GM12878 (cell line): ENCODE data around the gene SON.

Experiments
- CTCF ChIP-seq, 3 experiments: IDR thresholded peaks in 2 of 3; conservative IDR thresholded peaks in 1 of 3; 2 replicates each; pipeline ENCODE4 v1.5.1; 2011; ENCODE audit warnings: low read depth in 3 of 3, low read length in 3 of 3, mild to moderate bottlenecking in 3 of 3, control low read depth in 2 of 3, moderate library complexity in 2 of 3, inconsistent platforms in 1 of 3, mixed read lengths in 1 of 3; ENCODE audit not compliant: control insufficient read depth in 2 of 3, insufficient read depth in 1 of 3; ENCODE audit errors: extremely low read depth in 1 of 3
- ELK1 ChIP-seq: IDR thresholded peaks from 2 replicates; pipeline ENCODE4 v1.6.1; 2012; ENCODE audit warnings: low read depth, low read length, improper control_type of control experiment
- ESRRA ChIP-seq: IDR thresholded peaks from 2 replicates; pipeline ENCODE4 v1.6.1; 2012; ENCODE audit warnings: mild to moderate bottlenecking, low read length, improper control_type of control experiment
- HCFC1 ChIP-seq: fragments of 150-350 bp; IDR thresholded peaks from 2 replicates; pipeline ENCODE4 v1.6.1; 2014; ENCODE audit warnings: low read length
- NFYA ChIP-seq: IDR thresholded peaks from 2 replicates; pipeline ENCODE4 v1.6.1; 2011; ENCODE audit warnings: low read depth, mild to moderate bottlenecking, low read length, improper control_type of control experiment, borderline replicate concordance
- TARDBP ChIP-seq: IDR thresholded peaks from 2 replicates; pipeline ENCODE4 v1.6.1; 2016; ENCODE audit warnings: borderline replicate concordance
- YY1 ChIP-seq: IDR thresholded peaks from 2 replicates; pipeline ENCODE4 v1.6.1; 2011; ENCODE audit warnings: low read depth, mild to moderate bottlenecking, low read length

- peak; percentile 42; the same call in 1 of the 2 replicates for TF ChIP-seq HCFC1
- TF ChIP-seq TARDBP, result no peak; the same call in 1 of the 2 replicates
- TF ChIP-seq YY1, result peak; percentile 99
- TF ChIP-seq CTCF (IDR thresholded peaks at IDR 0.05 in 2 of 3, conservative IDR thresholded peaks at IDR 0.05 in 1 of 3; ENCODE audit: control insufficient read depth in 2 of 3, extremely low read depth in 1 of 3, insufficient read depth in 1 of 3, low read depth in 3 of 3, low read length in 3 of 3), result no peak
- peak; percentile 24; the same call in 1 of the 2 replicates for TF ChIP-seq NFYA
- no peak for TF ChIP-seq ELK1
- no peak for TF ChIP-seq ESRRA
Observed at GRCh38 chr21:33542640-33543504, at the start of gene SON.
